Measurements from ENCODE around the gene GBX1. TPM values are rescaled to one million over a fixed set of nuclear protein-coding genes. Genes with fewer than 3 reads are reported as not detected.

GBX1 gene
- total and polyA plus RNA-seq, 4 donors, result not detected

DNA sequence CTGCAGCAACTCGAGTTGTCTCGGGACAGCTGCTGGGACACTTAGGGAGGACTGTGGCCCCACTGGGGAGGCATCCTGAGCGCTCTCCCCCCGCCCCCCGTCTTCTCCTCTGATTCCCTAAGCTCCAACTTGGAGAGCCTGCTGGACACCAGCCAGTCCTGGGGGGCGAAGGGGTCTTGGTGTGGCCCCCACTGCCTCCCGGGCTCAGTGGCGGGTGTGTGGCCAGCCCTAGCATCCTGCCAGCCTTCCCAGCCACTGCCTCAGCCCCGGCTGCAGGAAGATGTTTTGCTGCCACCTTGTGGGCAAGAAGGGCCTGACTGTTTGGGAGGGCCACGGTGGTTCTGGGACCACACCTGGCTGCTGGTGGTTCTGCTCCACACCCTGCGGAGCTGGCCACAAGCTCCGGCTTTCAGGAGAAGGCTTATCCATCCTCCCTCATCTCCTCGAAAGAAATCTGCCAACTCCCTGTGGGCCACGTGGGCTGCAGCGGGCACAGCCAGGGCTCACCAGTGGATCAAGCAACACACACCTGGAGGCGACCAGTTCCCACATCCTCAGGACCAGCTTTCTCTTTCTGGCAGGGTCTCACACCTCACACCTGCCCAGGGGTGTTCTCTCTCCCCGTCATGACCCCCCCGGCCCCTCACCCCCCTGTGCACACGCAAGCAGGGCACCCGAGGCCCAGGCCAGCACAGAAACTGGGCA, 56.4 kb downstream of the GBX1 start:
- ATAC-seq (ENCODE audit: insufficient read depth, low FRiP score), result peak; percentile 67
- WGBS, 2 donors, result 43 to 45% methylated on average over 18 to 20 of the region's 20 CpGs
- H3K27me3 ChIP-seq (ENCODE audit: control insufficient read depth in 3 of 3, insufficient read depth in 3 of 3, low read length in 2 of 3), result peaks cover 0 to 3% (median 0%) of the 10 kb centered on the region in 3 donors
- peaks cover 0 to 16% (median 10%) of the 10 kb centered on the region in 5 donors for H3K4me1 ChIP-seq (ENCODE audit: control insufficient read depth in 5 of 5, insufficient read depth in 5 of 5, low read length in 5 of 5)
- DNase-seq, result peak; percentile 78 to 84 (median 78)
- TF ChIP-seq, protein P1, sequence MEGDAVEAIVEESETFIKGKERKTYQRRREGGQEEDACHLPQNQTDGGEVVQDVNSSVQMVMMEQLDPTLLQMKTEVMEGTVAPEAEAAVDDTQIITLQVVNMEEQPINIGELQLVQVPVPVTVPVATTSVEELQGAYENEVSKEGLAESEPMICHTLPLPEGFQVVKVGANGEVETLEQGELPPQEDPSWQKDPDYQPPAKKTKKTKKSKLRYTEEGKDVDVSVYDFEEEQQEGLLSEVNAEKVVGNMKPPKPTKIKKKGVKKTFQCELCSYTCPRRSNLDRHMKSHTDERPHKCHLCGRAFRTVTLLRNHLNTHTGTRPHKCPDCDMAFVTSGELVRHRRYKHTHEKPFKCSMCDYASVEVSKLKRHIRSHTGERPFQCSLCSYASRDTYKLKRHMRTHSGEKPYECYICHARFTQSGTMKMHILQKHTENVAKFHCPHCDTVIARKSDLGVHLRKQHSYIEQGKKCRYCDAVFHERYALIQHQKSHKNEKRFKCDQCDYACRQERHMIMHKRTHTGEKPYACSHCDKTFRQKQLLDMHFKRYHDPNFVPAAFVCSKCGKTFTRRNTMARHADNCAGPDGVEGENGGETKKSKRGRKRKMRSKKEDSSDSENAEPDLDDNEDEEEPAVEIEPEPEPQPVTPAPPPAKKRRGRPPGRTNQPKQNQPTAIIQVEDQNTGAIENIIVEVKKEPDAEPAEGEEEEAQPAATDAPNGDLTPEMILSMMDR (IDR thresholded peaks at IDR 0.05; ENCODE audit: control extremely low read depth, extremely low read depth), result peak; percentile 82
- peaks cover 0 to 3% (median 0%) of the 10 kb centered on the region in 4 donors for H3K36me3 ChIP-seq (ENCODE audit: control insufficient read depth in 4 of 4, insufficient read depth in 4 of 4, low read length in 4 of 4)
- no peak overlapping the region for H3K9ac ChIP-seq (ENCODE audit: insufficient read depth in 1 of 2, low read length in 2 of 2)
- H3K27ac ChIP-seq (ENCODE audit: low read depth in 1 of 2, low read length in 1 of 2), result peak overlapping the region in 1 of 2 donors; percentile 16
- H3K4me3 ChIP-seq, result no peak overlapping the region
- no peaks in the 10 kb centered on the region for H3K9me3 ChIP-seq (ENCODE audit: control insufficient read depth in 4 of 4, insufficient read depth in 3 of 4, low read length in 3 of 4)

DNA sequence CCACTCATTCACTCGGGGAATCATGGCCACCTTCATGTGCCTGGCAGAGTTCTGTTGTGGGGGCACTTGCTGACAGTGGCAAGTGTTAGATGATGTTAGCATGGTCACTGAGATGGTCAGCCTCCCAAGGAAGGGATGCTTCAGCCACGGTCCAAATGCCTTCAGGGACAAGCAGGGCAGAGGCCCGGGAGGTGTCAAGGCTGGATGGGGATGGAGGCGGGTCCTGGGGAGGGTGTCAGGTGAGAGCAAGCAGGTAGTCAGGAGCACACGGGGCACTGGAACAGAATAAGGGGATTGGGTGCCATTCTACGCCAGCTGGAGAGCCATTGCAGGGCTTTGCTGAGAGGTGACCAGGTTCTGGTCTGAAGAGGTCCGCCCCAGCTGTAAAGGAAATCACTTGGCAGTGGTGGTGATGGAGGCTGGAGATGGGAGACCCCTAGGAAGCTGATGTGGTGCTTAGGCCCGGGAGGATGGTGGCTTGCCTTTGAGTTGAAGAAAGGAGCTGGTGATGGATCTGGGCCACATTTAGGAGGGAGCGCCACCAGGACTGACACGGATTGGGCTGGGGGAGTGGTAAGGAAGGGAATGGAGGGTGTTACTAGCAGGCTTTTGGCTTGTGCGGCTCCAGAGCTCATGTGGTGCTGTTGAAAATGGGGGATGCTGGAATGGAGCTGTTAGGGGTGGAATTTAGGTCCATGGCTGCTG, 57.1 kb downstream of the GBX1 start:
- 77 to 82% methylated on average over 11 of the region's 11 CpGs for WGBS, 2 donors
- DNase-seq, result no peak
- ATAC-seq (ENCODE audit: insufficient read depth, low FRiP score), result no peak
- Histone ChIP-seq H3K36me3 (ENCODE audit: control insufficient read depth in 4 of 4, insufficient read depth in 4 of 4, low read length in 4 of 4) (peaks cover 0 to 3% (median 0%) of the 10 kb centered on the region in 4 donors), H3K4me3 (no peak overlapping the region), H3K9ac (ENCODE audit: insufficient read depth in 1 of 2, low read length in 2 of 2) (no peak overlapping the region), H3K27ac (ENCODE audit: low read depth in 1 of 2, low read length in 1 of 2) (peak overlapping the region in 1 of 2 donors; percentile 16), H3K27me3 (ENCODE audit: control insufficient read depth in 3 of 3, insufficient read depth in 3 of 3, low read length in 2 of 3) (peaks cover 0 to 3% (median 0%) of the 10 kb centered on the region in 3 donors), H3K9me3 (ENCODE audit: control insufficient read depth in 4 of 4, insufficient read depth in 3 of 4, low read length in 3 of 4) (no peaks in the 10 kb centered on the region), H3K4me1 (ENCODE audit: control insufficient read depth in 5 of 5, insufficient read depth in 5 of 5, low read length in 5 of 5) (peaks cover 0 to 16% (median 7%) of the 10 kb centered on the region in 5 donors)
- TF ChIP-seq, protein P1 (IDR thresholded peaks at IDR 0.05; ENCODE audit: control extremely low read depth, extremely low read depth), result no peak

DNA sequence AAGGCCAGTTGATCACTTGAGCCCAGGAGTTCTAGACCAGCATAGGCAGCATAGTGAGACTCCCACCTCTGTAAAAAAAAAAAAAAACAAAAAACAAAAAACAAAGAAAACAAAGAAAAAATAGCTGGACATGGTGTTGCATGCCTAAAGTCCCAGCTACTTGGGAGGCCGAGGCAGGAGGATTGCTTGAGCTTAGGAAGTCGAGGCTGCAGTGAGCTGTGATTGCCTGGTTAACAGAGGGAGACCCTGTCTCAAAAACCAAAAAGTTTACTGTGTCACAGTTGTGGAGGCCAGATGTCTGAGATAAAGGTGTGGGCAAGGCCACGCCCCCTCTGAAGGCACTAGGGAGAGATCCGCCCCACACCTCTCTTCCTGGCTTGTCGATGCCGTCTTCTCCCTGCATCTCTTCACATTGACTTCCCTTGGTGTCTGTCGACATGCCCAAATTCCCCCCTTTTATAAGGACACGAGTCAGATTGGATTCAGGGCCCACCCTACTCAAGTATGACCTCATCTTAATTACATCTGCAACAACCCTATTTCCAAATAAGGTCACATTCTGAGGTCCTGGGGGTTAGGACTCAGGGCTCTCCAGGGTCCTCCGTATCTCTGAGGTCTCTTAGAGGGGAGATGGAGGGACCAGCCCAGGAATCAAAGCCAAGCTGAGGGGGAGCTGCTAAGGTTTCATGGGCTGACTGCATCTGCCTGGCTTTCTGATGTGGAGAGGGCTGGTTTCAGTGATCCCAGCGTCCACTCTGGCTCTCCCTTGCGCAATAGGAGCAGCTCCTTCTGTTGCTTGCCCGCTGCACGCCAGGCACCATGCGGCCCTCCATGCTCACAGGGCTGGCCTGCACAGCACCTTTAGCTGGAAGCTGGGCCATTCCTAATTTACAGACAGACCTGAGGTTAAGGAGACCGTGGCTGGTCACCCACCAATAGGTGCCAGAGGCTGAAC, 58.1 kb downstream of the GBX1 start:
- no peak overlapping the region for H3K4me3 ChIP-seq
- no peak overlapping the region for H3K9ac ChIP-seq (ENCODE audit: insufficient read depth in 1 of 2, low read length in 2 of 2)
- TF ChIP-seq, protein P1 (IDR thresholded peaks at IDR 0.05; ENCODE audit: control extremely low read depth, extremely low read depth), result no peak
- H3K27ac ChIP-seq (ENCODE audit: low read depth in 1 of 2, low read length in 1 of 2), result no peak overlapping the region
- H3K9me3 ChIP-seq (ENCODE audit: control insufficient read depth in 4 of 4, insufficient read depth in 3 of 4, low read length in 3 of 4), result peaks cover 0 to 3% (median 0%) of the 10 kb centered on the region in 4 donors
- peaks cover 0 to 16% (median 7%) of the 10 kb centered on the region in 5 donors for H3K4me1 ChIP-seq (ENCODE audit: control insufficient read depth in 5 of 5, insufficient read depth in 5 of 5, low read length in 5 of 5)
- no peak for ATAC-seq (ENCODE audit: insufficient read depth, low FRiP score)
- peaks cover 0 to 3% (median 0%) of the 10 kb centered on the region in 3 donors for H3K27me3 ChIP-seq (ENCODE audit: control insufficient read depth in 3 of 3, insufficient read depth in 3 of 3, low read length in 2 of 3)
- no peak for DNase-seq
- H3K36me3 ChIP-seq (ENCODE audit: control insufficient read depth in 4 of 4, insufficient read depth in 4 of 4, low read length in 4 of 4), result peaks cover 0 to 3% (median 2%) of the 10 kb centered on the region in 4 donors
- WGBS, 2 donors, result 66 to 82% methylated on average over 15 of the region's 15 CpGs
